HG03460 (cell line): ENCODE results near the gene NSMCE1.

Source experiments
- ATAC-seq: cut with Tn5 transposase; IDR thresholded peaks from one replicate; pipeline ENCODE4 v1.9.1; 2021; ENCODE audit not compliant: unreplicated experiment

NSMCE1 gene

DNA sequence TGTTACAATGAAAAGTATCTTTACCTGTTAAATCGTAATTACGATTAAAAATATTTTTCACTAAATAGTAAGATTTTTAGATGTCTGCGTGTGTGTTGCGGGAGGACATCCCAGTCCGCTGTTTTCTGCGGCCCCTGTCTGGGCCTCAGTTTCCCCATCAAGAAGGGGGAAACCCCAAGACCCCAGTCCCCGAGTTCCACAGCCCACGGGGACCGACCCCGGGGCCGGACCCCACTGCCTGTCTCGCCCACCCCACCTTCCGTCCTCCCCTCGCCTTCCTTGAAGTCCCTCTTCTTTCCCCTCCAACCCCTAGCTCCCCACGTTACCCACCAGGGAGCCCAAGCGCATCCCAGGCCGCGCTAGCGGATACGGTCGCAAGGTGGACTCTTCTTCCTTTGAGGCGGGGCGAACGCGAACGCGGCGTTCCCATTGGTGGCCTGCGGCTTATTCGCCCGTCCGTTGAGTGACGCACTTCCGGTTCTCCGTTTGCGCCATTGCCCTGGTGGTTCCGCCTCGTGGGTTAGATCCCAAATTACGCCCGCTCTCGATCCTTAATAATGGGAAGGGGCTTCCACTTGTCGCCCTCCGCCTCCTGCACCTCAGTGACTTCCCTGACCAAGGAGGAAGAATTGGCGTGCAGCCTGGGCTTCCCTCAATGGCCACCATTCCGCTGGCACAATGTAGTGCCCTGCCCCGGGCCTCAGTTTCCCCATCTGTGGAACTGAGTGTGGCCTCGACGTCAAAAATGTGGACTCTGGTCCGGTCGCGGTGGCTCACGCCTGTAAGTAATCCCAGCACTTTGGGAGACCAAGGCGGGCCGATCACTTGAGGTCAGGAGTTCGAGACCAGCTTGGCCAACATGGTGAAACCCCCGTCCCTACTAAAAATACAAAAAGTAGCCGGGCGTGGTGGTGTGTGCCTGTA, at the start of gene NSMCE1:
Gene NSMCE1, minus strand, starts transcription at position 397 of the 924 bp plus-strand sequence. CDS start 11,202 bp downstream, outside the sequence.
- peak; percentile 92 for ATAC-seq

DNA sequence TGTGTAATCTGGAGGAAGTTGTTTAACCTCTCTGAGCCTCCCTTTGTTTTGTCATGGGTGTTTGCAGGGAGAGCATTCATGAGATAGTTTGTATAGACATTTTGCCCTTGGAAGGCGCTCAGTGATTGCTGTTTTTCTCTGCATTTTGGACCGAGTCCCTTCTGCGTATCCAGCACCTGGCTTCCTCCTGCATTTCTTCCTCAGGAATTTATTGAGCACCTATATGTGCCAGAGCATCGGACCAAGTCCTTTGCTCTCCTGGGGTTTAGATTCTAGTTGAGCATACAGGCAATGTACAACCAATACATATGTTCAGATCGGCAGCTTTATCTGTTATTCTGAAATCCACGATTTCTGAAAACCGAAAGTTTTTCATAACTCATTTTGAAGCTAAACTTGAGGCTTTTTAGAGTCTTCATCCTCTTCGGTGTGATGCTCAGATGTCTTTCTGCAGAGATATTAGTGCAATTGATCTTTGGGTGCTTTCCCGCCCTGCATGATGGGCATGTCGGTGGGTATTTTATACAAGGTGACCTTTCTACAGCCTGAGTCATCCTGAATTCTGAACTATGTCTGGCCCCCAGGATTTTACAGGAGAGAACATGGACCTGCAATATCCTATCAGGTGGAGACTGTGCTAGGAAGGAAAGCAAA, 49.3 kb upstream of the NSMCE1 start:
- no peak for ATAC-seq

DNA sequence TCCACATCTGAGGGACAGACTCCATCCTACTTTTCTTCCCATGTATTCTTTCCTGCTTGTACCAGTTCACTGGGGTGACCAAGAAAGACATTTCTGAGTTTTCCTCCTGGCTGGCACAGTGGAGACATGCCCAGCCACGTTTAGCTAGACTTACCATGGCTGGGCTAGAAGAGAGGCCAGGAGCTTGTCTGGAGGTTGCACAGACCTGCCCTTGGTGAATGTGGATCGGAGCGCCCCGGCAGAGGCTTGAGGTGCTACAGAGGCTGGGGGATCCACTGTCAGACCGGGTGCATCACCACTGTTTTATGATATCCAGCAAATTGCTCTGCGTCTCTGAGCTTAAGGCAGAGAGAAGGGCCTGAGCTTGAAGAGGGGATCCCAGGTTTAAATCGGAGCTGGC, 48.7 kb upstream of the NSMCE1 start:
- ATAC-seq, result no peak

GRCh38 chr16:27316038-27316680, 47.6 kb upstream of the NSMCE1 start:
- no peak for ATAC-seq

GRCh38 chr16:27315333-27316037, 46.9 kb upstream of the NSMCE1 start:
- no peak for ATAC-seq

- no peak for ATAC-seq
These were observed 46.4 kb upstream of the NSMCE1 start for GRCh38 chr16:27314986-27315332.

DNA sequence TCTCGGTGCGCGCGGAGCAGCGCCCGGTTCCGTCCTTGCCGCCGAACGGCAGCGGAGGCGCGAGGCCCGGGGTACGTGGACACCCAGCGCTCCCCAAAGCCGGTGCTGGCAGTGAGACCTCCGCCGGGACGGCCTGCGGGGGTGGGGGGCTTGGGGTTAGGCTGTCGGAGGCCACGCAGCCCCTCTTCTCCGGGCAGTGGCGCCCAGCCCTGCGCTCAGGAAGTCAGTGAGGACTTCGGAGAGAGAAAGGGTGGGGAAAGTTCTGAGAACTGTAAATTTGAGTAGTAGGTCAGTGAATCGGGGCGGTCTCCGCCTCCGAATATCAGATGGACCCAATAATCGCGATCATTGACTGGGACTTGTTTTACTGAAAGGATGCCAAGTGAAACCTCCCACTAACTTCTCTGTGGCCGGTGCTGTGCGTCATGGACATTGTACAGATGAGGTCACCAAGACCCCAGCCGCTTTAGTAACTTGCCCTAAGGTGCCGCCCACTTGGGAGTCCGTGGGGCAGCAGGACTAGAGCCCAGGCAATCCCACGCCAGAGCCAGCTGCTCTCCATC, 45.7 kb upstream of the NSMCE1 start:
- no peak for ATAC-seq

- no peak for ATAC-seq
These were observed 45.0 kb upstream of the NSMCE1 start, which contains the start of gene IL4R for GRCh38 chr16:27313422-27314160. IL4R (plus strand) TSS chr16:27313974; CDS start chr16:27340204, 26,230 bp downstream.

- no peak for ATAC-seq
These were observed 44.2 kb upstream of the NSMCE1 start for GRCh38 chr16:27312580-27313421.

GRCh38 chr16:27311897-27312303, 43.3 kb upstream of the NSMCE1 start:
- ATAC-seq, result no peak

DNA sequence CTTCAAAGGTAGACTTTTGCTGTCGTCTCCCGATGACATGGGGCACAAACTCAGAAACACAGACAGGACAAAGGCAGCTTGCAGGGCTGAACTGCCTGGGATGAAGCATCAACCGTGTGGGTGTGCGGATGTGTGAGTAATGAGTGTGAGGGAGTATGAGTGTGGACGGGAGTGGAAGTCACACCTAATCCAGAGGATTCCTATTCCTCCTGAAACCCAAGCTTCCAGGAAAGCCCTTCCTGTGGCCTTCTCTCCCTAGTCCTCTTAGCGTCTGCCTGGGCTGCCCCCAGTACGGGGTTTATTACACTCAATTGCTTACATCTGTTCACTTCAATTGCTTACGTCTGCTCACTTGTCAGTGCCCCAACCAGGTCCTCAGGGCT, 42.9 kb upstream of the NSMCE1 start:
- ATAC-seq, result no peak

DNA sequence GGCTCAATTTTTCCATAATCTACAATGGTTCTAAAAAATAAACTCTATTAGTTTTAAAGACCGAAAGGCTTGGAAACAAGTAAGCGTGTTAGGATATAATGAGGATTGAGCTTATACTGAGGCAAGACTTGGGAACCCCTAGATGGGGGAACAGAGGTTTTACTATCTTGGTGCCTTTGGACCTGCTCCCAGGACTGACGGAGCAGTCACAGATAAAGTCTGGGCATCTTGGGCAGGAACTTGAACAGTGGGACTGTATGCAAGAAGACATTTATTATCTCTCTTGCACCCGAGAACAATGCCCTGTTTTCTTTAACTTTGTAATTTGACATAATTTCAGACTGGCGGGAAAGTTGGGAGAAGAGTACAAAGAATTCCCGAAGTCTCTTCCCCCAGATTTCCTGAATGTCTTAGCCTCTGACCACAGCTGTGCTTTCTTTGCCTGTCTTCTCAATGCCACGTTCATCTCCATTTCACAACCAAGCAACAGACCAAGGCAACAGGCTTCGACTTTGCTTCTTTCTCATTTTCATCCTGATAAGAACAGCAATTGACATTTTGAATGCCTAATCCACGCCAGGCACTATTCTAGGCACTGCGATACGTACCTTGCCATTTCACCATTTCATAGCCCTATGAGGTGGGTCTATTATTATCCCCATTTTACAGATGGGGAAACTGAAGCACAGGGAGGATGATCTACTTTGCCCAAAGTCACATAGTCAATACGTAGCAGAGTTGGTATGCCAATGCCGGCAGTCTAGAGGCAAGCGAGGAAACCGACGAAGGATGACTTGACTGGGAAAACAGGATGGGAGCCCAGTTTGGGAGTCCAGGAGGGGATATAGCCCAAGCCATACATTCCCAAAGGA, 42.2 kb upstream of the NSMCE1 start:
- ATAC-seq, result no peak

- ATAC-seq, result no peak
These were observed 40.2 kb upstream of the NSMCE1 start for GRCh38 chr16:27308792-27309191.

DNA sequence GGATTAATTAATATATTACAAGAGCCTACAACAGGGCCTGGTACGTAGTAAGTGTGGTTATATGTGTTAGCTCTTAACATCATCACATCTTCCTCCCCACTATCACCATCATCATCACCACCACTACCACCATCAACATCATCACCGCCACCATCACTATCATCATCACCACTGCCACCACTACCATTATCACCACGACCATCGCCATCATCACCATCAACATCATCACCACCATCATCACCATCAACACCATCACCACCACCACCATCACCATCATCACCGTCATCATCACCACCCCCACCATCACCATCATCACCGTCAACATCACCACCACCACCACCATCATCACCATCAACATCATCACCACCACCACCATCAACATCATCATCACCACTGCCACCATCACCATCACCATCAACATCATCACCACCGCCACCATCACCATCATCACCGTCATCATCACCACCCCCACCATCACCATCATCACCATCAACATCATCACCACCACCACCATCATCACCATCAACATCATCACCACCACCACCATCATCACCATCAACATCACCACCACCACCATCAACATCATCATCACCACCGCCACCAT, 37.4 kb upstream of the NSMCE1 start:
- ATAC-seq, result no peak

- no peak for ATAC-seq
These were observed 36.5 kb upstream of the NSMCE1 start for GRCh38 chr16:27304881-27305745.

GRCh38 chr16:27304102-27304501, 35.5 kb upstream of the NSMCE1 start:
- no peak for ATAC-seq
